GM10266 (cell line): Measurements from ENCODE around the gene PNMA6F.

Source experiments
- DNase-seq: peaks from one replicate; pipeline ENCODE4 v3.0.0; 2012; ENCODE audit errors: extremely low spot score
- CTCF ChIP-seq: IDR thresholded peaks from 2 replicates; pipeline ENCODE4 v1.5.1; 2012; ENCODE audit warnings: mild to moderate bottlenecking, low read depth; ENCODE audit not compliant: control insufficient read depth, insufficient read depth; ENCODE audit errors: missing control alignments

The PNMA6F gene

GRCh38 chrX:153361781-153362397, 40.3 kb upstream of the PNMA6F start:
- TF ChIP-seq CTCF: no peak
- DNase-seq: no peak

GRCh38 chrX:153357877-153358276, 36.3 kb upstream of the PNMA6F start:
- TF ChIP-seq CTCF: no peak
- no peak for DNase-seq

- TF ChIP-seq CTCF: no peak
- no peak for DNase-seq
Observed at GRCh38 chrX:153353416-153353815, 31.8 kb upstream of the PNMA6F start.

- no peak for TF ChIP-seq CTCF
- no peak for DNase-seq
Observed at GRCh38 chrX:153352858-153353257, 31.3 kb upstream of the PNMA6F start.

- no peak for DNase-seq
- TF ChIP-seq CTCF: no peak
Observed at GRCh38 chrX:153351981-153352380, 30.4 kb upstream of the PNMA6F start.

GRCh38 chrX:153349952-153350351, 28.4 kb upstream of the PNMA6F start:
- DNase-seq: no peak
- no peak for TF ChIP-seq CTCF

GRCh38 chrX:153348421-153348820, 26.9 kb upstream of the PNMA6F start:
- DNase-seq: no peak
- no peak for TF ChIP-seq CTCF
